GM13977 (cell line): Measurements from ENCODE around the gene PRRX2.
"Not testable (repeated sequence)": the region's sequence is repeated elsewhere in the genome, so short reads cannot be mapped to it uniquely, and the experiment has no call there.

ENCODE experiments used
- DNase-seq: peaks from one replicate; pipeline ENCODE4 v3.0.0; 2012; ENCODE audit warnings: low spot score
- in situ Hi-C: fragments of 300-500 bp; cut with MboI; formaldehyde crosslinking; loops from one replicate; pipeline ENCODE4 v1.12.0; 2022; ENCODE audit warnings: low sequenced_read_pairs, low pct_unique_long_range_greater_than_20kb, mixed read lengths, inconsistent platforms; ENCODE audit not compliant: unreplicated experiment
- TF ChIP-seq, protein P1 (sequence below): IDR thresholded peaks from 2 replicates; pipeline ENCODE4 v1.5.1; 2012; ENCODE audit warnings: mild to moderate bottlenecking, control low read depth; ENCODE audit not compliant: insufficient read depth; ENCODE audit errors: extremely low read depth, missing control alignments

PRRX2 gene

DNA sequence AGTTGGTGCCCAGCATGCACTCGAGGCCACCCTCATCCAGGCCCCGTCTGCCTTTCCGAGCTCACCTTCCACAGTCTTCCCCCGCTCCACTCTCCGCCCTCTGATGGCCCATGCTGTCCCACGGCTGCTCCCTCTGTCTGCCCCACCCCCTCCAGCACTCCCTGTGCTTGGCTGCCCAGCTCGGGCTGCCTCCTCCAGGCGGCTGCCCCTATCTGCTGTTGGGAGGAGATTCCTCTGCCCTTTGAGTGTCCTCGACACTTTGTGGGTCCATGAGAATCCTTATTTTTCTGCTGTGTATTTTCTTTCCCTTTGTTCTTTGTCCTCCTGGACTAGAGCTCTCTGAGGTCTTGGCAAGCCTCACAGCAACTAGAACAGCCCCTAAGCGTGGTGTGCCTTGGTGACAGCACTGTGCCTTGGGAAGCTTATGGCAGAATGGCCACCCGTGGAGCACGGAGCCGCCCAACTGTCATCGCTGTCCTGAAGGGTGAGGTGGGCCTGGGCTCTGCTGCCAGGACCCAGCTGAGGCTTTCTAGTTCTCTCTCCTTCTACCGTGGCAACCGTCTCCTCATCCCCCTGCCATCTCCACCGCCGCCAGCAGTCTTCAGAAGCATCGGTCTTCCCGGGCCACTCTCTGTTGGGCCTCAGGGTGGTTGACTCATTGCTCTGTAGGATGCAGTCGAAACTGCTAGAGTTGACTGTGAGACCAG lies 34.3 kb upstream of the PRRX2 start:
- TF ChIP-seq, protein P1, sequence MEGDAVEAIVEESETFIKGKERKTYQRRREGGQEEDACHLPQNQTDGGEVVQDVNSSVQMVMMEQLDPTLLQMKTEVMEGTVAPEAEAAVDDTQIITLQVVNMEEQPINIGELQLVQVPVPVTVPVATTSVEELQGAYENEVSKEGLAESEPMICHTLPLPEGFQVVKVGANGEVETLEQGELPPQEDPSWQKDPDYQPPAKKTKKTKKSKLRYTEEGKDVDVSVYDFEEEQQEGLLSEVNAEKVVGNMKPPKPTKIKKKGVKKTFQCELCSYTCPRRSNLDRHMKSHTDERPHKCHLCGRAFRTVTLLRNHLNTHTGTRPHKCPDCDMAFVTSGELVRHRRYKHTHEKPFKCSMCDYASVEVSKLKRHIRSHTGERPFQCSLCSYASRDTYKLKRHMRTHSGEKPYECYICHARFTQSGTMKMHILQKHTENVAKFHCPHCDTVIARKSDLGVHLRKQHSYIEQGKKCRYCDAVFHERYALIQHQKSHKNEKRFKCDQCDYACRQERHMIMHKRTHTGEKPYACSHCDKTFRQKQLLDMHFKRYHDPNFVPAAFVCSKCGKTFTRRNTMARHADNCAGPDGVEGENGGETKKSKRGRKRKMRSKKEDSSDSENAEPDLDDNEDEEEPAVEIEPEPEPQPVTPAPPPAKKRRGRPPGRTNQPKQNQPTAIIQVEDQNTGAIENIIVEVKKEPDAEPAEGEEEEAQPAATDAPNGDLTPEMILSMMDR: no peak
- in situ Hi-C loops: no loop called here

DNA sequence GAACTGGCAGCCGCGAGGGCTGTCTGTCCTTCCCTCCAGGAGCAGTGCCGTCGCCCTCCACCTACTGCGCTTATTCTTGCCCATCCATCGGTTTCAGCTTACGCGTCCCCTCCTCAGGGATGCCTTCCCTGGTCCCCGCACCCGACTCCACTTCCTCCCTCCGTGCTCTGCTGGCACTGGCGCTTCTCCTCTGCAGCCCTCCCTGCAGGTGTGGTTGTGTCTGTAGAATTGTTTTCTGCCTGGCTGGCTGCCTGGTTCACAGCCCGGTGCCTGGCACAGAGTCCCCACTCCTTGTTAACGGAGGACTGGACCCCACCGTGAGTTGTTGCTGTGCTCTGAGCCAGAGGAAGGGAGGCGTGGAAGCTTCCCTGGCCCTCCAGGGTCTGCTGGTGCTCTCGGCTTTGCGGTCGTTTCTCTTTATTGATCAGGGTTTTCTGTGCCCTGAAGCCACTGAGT lies 33.7 kb upstream of the PRRX2 start:
- TF ChIP-seq, protein P1: no peak
- in situ Hi-C loops: no loop called here
- no peak for DNase-seq

More for the DNA sequence above, 34.3 kb upstream of the PRRX2 start:
- no peak for DNase-seq

DNA sequence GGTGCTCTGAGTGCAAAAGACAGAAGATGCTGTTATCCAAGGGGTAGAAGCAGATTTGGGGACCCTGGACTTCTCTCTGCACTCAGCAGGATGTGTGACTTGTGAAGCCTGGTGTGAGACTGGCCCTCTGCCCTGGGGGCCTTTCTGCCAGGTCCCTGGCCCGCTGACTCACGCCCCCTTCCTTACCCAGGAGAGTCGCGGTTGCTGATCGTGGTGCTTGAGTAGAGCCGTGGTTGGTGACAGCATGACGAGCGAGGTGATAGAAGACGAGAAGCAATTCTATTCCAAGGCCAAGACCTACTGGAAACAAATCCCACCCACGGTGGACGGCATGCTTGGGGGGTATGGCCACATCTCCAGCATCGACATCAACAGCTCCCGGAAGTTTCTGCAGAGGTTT lies 33.0 kb upstream of the PRRX2 start:
- TF ChIP-seq, protein P1: no peak
- no peak for DNase-seq
- in situ Hi-C loops: no loop called here

DNA sequence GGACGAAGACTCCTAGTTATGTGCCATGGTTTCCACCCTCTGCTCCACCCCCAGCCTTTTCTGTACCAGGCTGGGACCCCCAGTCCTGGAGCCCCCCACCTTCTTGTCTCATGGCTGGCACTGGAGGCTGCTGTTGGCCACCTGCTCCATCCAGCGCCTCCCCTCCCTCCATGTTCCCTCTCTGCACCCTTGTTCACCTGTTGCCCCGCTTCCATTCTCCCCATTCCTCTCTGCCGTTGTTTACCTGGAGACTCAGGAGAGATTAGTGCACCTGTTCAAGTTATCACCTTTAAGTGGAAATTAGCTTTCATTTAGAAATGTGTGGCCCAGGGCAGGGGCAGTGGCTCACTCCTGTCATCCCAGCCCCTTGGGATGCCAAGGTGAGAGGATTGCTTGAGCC lies 32.2 kb upstream of the PRRX2 start:
- in situ Hi-C loops: no loop called here
- TF ChIP-seq, protein P1: no peak
- DNase-seq: no peak

DNA sequence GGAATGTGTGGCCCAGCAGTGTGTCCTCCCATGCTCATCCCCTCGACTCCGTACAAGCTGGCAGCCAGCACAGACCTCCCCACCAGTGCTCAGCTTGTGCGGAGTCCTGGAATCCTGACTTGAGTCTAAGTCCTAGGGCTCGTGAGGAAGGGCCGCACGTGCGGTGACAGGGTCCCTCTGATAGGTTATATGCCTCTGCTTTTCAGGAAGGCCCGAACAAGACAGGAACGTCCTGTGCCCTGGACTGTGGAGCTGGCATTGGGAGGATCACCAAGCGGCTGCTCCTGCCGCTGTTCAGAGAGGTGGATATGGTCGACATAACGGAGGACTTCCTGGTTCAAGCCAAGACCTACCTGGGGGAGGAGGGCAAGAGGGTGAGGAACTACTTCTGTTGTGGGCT lies 31.6 kb upstream of the PRRX2 start:
- in situ Hi-C loops: no loop called here
- DNase-seq: no peak
- TF ChIP-seq, protein P1: no peak

DNA sequence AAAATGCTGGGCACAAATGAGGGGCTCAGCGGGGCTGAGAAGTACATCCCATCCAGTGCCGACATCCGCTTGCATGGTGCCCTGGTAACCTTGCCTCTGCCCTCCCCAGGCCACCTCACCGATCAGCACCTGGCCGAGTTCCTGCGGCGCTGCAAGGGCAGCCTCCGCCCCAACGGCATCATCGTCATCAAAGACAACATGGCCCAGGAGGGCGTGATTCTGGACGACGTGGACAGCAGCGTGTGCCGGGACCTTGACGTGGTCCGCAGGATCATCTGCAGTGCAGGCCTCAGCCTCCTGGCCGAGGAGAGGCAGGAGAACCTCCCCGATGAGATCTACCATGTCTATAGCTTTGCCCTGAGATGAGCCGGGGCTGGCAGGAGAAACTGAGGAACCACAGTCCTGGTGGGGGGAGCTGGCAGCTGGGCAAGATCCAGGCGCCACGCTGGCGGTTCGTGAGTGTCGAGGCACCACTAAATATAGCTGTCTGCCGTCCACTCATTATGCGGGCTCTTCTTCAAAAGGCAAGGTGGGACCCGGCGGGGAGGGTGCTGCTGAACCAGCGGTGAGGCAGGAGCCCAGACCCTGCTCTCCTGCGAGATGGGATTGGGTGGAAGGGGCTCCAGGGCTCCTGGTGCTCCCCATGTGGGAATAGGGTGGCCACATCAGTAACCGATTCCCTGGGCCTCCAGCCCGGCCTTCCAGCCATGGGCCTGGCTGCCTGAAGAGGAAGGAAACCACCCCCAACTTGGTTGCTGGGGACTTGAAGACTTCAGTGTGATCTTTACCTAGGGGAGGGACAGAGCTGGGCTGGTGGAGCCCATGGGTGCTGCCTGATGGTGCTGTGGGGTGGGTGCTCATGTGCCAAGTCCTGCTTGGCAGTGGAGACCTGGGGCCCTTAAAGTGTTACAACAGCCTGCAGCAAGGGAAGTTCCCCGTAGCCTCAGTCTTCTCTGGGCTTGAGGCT lies 30.1 kb upstream of the PRRX2 start:
- TF ChIP-seq, protein P1: no peak
- DNase-seq: no peak
- in situ Hi-C loops: no loop called here

DNA sequence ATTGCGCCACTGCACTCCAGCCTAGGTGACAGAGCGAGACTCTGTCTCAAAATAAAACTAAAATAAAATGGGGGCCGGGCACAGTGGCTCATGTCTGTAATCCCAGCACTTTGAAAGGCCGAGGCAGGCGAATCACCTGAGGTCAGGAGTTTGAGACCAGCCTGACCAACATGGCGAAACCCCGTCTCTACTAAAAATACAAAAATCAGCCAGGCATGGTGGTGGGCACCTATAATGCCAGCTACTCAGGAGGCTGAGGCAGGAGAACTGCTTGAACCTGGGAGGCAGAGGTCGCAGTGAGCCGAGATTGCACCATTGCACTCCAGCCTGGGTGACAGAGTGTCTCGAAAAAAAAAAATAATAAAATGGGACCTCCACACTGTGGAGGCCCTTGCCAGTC lies 29.1 kb upstream of the PRRX2 start:
- in situ Hi-C loops, DNase-seq: not testable (repeated sequence)
